Loucy (cell line): ENCODE measurements around the gene DMRTC2.

Experiments
- CTCF ChIP-seq: fragments of 200-600 bp; sonication (generic); conservative IDR thresholded peaks from 2 replicates; pipeline ENCODE4 v1.5.1; 2014; ENCODE audit warnings: mild to moderate bottlenecking, antibody characterized with exemption, low read length
- EZH2phosphoT487 ChIP-seq: fragments of 200-600 bp; IDR thresholded peaks from 2 replicates; pipeline ENCODE4 v1.6.1; 2018; ENCODE audit warnings: antibody characterized with exemption, mild to moderate bottlenecking, moderate library complexity, borderline replicate concordance

GRCh38 chr19:41897820-41898219 lies 53.0 kb downstream of the DMRTC2 start:
- TF ChIP-seq CTCF (no peak), EZH2phosphoT487 (no peak)
